Left lobe of liver (tissue), 2 donors: ENCODE results near the gene ORMDL3. TPM values are rescaled to one million over a fixed set of nuclear protein-coding genes. Genes with fewer than 3 reads are reported as not detected.
"Not testable (repeated sequence)": the region's sequence is repeated elsewhere in the genome, so short reads cannot be mapped to it uniquely, and the experiment has no call there.

Source experiments
- ATAC-seq: fragments of 200-7000 bp; cut with Tn5 transposase; one replicate; pipeline ENCODE4 v1.9.1; 2020; ENCODE audit warnings: mild to moderate bottlenecking, moderate library complexity
- DNase-seq: peaks from one replicate; pipeline ENCODE4 v3.0.0-alpha.2; 2020; ENCODE audit warnings: low spot score
- total RNA-seq: library from RNA; stranded (reverse); gene quantifications from one replicate; pipeline ENCODE4 v1.2.1, GENCODE V29; 2021
- donor health status: DM: no; HTN: no; CAD: no; lungs with moderate emphysema.
- donor health status: DM: no; HTN: yes; CAD: no.

ORMDL3 gene
- total RNA-seq, 1 donor from 2014 or later = 159 TPM

DNA sequence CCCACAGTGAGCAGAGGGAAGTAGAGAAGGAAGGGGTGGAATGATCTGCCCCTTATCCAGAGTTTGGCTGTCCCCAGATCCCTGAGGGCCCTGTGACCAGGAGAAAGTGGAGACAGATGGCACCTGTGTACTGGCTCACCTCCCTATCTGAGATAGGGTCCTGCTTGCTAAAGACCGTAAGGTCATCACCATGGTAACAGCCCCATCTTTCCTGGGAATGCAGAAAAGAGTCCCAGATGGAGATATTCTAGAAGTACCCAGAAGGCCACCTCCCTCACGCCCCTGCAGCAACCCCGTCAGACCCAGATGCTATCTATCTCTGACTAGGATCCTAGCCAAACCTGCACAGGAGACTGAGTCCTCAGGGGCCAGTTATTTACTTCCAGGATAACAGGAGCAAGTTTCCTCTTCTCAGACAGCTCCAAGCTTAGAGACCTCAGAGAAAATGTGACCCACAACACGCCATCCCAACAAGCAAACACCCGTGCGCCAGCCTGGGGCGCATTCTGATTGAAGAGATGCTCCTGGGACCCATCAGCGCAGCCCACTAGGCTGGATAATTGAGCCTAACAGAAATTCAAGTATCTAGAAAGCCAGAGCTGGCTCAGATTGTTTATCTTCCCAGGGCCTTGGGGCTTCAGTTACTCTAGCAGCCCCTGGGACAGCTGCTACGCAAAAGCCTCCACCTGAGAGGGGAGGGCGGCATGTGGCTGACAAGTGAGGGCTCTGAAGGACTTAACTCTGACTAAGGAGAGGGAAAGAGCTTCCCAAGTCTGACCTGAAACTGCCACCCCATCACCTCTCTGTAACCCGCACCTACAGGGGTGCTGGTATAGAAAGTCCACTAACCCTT lies 1.9 kb downstream of the ORMDL3 start:
- DNase-seq (no peak), ATAC-seq (no peak)

DNA sequence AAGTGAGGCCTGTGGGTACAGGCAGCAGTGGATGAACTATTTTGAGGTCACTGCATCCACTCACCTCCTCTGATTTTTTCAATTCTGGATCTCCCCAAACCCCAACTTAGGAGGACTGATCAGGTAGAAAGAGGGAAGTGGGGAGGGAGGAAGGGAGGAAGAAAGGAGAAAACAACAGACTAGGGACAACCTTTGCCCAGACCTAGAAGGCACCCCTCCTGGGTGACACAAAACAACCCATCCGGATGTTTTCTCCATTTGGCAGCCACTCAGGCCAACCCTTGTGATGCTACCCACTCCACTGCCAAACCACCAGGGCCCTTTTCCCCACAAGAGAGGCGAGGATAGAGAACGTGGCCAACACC lies 2.7 kb downstream of the ORMDL3 start:
- peak; percentile 72 for DNase-seq
- peak; percentile 2 for ATAC-seq

DNA sequence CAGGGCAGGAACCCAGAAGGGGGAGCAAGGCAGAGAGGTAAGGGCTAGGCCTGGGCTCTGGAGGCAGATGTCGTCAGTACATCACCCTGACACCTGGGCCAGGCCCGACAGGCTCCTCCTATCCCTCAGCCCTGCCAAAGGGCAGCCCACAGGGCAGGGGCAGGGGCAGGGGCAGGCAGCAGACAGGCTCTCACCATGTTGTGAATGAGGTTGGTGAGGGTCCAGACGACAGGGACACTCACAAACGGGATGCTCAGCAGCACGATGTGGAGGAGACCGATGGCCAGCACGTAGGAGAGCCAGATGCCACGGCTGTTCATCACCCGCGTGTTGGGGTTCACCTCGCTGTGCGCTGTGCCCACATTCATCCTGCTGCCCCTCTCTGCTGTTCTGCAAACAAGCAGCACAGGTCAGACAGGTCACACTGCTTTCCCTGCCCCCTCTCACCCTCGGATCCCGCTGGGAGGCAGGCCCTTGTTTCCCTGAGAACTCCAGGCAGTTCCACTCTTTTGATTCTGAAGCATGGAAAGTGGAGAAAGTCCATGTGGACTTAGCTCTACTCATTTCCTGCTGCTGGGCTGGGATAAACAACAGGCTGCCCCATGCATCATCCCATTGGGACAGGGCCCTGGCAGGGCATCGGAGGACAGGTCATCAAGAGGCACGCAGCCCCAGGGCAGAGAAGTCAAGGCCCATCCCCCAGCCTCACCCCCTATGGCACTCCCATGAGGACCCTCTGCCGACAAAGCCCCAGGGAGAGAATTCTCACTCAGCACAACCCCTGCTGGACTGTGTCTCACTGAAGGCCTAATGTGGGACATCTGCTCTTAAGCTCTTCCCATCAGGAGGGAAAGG lies 3.3 kb downstream of the ORMDL3 start:
- DNase-seq = peak; percentile 90
- peak; percentile 45 for ATAC-seq

GRCh38 chr17:39923230-39923629 lies 4.2 kb downstream of the ORMDL3 start:
- ATAC-seq (no peak), DNase-seq (no peak)

DNA sequence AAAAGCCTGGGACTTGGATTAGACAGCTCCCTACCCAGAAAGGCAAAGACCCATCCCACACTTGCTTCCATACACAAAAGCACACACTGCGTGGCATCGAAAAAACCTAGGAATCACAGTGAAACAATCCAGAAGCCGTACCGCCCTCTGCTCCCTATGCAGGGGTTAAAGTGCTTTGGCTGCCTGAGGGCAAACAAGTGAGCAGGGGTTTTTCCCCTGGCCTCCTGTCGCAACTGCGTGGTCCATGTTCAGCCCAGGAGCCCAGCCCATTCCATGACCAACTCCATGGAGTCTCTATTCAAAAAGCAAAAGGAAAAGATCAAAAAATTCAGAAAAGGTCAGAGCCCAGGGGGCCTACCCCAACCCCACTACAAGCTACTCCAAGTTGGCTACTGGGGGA lies 5.4 kb downstream of the ORMDL3 start:
- ATAC-seq (peak; percentile 57), DNase-seq (peak; percentile 84)

DNA sequence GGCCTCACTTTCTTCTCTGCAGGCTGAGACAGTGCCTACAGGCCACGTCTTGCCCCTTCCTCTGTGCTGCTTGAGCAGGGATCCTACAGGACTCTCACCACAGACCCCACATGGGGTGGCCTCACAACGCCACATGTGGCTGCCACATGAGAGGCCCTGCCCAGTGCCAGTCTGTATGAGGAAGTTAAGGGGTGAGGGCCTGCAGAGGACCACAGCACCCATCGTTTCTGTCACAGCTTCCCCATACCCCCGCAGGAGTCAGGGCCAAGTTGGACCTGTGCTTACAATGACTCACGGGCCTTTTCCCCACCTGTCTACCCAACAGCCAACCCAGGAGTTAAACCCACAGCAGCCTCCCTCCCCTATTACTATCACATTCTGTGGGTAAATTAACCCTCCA lies 6.1 kb downstream of the ORMDL3 start:
- no peak for DNase-seq
- ATAC-seq = no peak

- ATAC-seq = no peak
- no peak for DNase-seq
These were observed 6.9 kb downstream of the ORMDL3 start for GRCh38 chr17:39920218-39921210.

DNA sequence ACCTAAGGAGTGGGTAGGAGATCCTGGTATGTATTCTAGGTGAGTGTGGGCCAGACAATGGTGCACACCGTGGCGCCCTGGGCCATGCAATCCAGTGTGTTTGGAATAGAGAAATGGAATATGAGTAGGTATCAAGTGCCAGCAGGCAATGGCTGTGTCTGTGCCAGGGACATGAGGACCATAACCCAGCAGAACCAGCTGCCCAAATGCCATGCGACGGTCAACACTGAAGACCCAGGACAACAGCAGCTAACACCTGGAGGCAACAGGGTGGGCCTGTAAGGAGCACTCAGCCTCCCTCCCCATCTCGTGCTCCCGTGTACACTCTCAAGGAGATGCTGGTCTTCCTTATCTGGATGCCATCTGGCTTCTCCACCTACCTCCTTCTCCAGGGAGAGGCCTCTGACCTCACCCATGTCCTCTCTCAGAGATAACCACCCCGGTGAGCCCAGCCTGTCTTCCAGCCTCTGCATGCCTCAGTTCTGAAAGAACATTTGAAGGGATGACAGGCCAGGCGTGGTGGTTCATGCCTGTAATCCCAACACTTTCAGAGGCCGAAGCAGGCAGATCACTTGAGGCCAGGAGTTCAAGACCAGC lies 8.2 kb downstream of the ORMDL3 start:
- ATAC-seq (no peak), DNase-seq (no peak)

- no peak for DNase-seq
These were observed 10.5 kb downstream of the ORMDL3 start for GRCh38 chr17:39916918-39917317.

GRCh38 chr17:39915559-39915958 lies 11.8 kb downstream of the ORMDL3 start:
- no peak for ATAC-seq

More at GRCh38 chr17:39916918-39917317, 10.5 kb downstream of the ORMDL3 start:
- ATAC-seq = peak; percentile 4

DNA sequence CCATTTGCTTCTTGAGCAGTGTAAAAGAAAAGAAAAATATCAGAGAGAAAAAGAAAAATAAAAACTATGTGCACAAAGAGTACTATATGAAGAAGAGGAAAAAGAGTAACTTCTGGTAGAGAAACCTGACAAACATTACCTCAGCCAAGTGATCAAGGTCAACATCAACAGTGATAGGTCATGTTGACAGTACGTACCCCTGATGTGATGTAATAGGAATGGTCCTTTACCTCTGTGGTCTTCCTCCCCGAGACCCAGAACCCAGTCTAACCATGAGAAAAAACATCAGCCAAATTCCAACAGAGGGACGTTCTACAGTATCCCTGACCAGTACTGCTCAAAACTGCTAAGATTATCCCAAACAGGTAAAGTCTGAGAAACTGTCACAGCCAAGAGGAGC lies 13.4 kb downstream of the ORMDL3 start:
- ATAC-seq (peak; percentile 63), DNase-seq (no peak)

More at GRCh38 chr17:39915559-39915958, 11.8 kb downstream of the ORMDL3 start:
- DNase-seq = no peak

- ATAC-seq (no peak), DNase-seq (no peak)
These were observed 18.5 kb downstream of the ORMDL3 start for GRCh38 chr17:39908789-39909352.

- DNase-seq (no peak), ATAC-seq (peak; percentile 62)
These were observed 22.5 kb downstream of the ORMDL3 start for GRCh38 chr17:39904990-39905288.

- ATAC-seq (no peak), DNase-seq (no peak)
These were observed 24.1 kb downstream of the ORMDL3 start for GRCh38 chr17:39903158-39903884.

DNA sequence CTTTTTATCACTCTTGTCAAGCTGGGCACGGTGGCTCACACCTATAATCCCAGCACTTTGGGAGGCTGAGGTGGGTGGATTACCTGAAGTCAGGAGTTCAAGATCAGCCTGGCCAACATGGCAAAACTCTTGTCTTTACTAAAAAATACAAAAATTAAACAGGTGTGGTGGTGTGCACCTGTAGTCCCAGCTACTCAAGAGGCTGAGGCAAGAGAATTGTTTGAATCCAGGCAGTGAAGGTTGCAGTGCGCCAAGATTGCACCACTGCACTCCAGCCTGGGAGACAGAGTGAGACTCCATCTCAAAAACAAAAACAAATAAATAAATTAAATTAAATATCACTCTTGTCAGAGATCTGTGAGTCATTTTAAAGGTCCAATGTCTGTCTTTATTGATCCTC lies 25.4 kb downstream of the ORMDL3 start:
- not testable (repeated sequence) for DNase-seq, ATAC-seq

DNA sequence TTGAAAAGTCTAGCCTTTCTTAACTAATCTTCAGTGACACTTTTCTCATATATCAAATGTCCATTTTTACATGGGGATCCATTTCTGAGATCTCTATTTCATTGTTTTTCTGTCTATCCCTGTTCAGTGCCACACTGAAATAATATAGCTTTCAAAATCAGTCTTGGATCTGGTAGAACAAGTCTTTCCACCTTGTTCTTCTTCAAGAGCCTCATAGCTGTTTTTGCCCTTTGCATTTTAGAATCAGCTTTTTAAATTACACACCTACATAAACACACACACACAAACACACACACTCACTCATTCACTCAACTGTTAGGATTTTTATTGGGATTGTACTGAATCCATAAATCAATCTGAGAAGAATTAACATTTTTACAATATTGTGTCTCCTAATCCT lies 28.2 kb downstream of the ORMDL3 start:
- no peak for ATAC-seq

GRCh38 chr17:39898088-39898487 lies 29.3 kb downstream of the ORMDL3 start:
- ATAC-seq (no peak), DNase-seq (no peak)

More for the DNA sequence above, 28.2 kb downstream of the ORMDL3 start:
- DNase-seq = no peak

DNA sequence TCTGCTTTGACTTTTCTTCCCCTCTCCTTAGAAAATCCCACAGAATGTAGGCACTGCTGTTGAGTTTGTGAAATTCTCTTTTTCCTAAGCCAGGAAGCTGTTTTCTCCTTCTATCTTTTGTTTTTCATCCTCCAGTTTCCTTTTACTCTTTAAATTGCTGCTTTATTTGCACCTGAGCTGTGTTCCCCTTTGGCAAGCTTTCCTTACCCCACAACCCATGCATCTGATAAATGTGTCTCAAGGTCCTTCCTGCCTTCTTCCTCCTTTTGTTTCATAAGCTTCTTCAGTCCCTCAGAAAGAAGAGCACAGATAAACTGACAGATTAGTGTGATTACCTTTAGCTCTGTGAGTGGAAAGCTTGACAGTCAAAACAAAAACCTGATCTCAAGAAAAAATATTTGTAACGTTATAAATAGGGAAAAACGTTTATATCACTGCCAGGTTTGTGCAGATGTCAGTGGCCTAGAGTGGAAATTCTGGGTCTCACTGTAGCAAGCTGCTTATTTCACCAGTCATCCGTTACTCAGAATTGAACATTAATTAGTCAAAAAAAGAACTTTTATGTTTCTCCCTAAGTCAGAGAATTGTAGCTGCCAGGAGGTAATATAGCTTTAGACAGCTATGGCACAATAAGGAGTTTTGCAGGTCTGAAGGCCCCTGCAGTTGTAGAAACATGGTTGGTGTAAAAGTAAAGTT lies 32.6 kb downstream of the ORMDL3 start:
- ATAC-seq (no peak), DNase-seq (no peak)

GRCh38 chr17:39889200-39889599 lies 38.2 kb downstream of the ORMDL3 start:
- no peak for DNase-seq
- no peak for ATAC-seq
